H9 (cell line): Measurements from ENCODE around the gene CTPS2. TPM values are rescaled to one million over a fixed set of nuclear protein-coding genes. Genes with fewer than 3 reads are reported as not detected.

Source experiments
- DNase-seq: peaks from one replicate; pipeline ENCODE4 v3.0.0-alpha.2; 2017
- H2AFZ ChIP-seq: one replicate; pipeline ENCODE4 v1.6.1; 2013; ENCODE audit warnings: mild to moderate bottlenecking, low read length, control low read depth, moderate library complexity
- H2AK5ac ChIP-seq: 2 replicates; pipeline ENCODE4 v1.6.1; 2013; ENCODE audit warnings: low read length, control low read depth, mixed read lengths; ENCODE audit not compliant: insufficient read length
- H2BK120ac ChIP-seq: one replicate; pipeline ENCODE4 v1.6.1; 2013; ENCODE audit warnings: low read depth, mild to moderate bottlenecking, low read length, control low read depth, inconsistent platforms; ENCODE audit not compliant: poor library complexity, severe bottlenecking
- H2BK12ac ChIP-seq: 2 replicates; pipeline ENCODE4 v1.6.1; 2013; ENCODE audit warnings: low read length, control low read depth, mixed read lengths, low read depth; ENCODE audit not compliant: insufficient read length
- H2BK15ac ChIP-seq: 2 replicates; pipeline ENCODE4 v1.6.1; 2013; ENCODE audit warnings: low read depth, low read length, control low read depth
- H2BK20ac ChIP-seq: one replicate; pipeline ENCODE4 v1.6.1; 2013; ENCODE audit warnings: low read depth, mild to moderate bottlenecking, low read length, control low read depth, inconsistent platforms; ENCODE audit not compliant: poor library complexity, severe bottlenecking
- H2BK5ac ChIP-seq: 2 replicates; pipeline ENCODE4 v1.6.1; 2013; ENCODE audit warnings: low read length, control low read depth, mixed read lengths; ENCODE audit not compliant: insufficient read length
- H3K14ac ChIP-seq: 2 replicates; pipeline ENCODE4 v1.6.1; 2013; ENCODE audit warnings: low read length, control low read depth; ENCODE audit not compliant: insufficient read depth
- H3K18ac ChIP-seq: 2 replicates; pipeline ENCODE4 v1.6.1; 2013; ENCODE audit warnings: low read depth, mild to moderate bottlenecking, mixed read lengths, low read length, control low read depth; ENCODE audit not compliant: insufficient read length
- H3K23ac ChIP-seq: 2 replicates; pipeline ENCODE4 v1.6.1; 2013; ENCODE audit warnings: low read length, control low read depth, mixed read lengths, low read depth; ENCODE audit not compliant: insufficient read length
- H3K23me2 ChIP-seq: 2 replicates; pipeline ENCODE4 v1.6.1; 2013; ENCODE audit warnings: low read depth, mild to moderate bottlenecking, mixed read lengths, low read length, control low read depth; ENCODE audit not compliant: insufficient read length, poor library complexity, severe bottlenecking
- H3K27ac ChIP-seq: 2 replicates; pipeline ENCODE4 v1.5.1; 2013; ENCODE audit warnings: low read length, control low read depth, mixed read lengths, low read depth; ENCODE audit not compliant: insufficient read length
- H3K27me3 ChIP-seq: 2 replicates; pipeline ENCODE4 v1.6.1; 2013; ENCODE audit warnings: low read length, control low read depth, inconsistent platforms; ENCODE audit not compliant: insufficient read depth
- H3K4ac ChIP-seq: 2 replicates; pipeline ENCODE4 v1.6.1; 2013; ENCODE audit warnings: low read depth, mild to moderate bottlenecking, control low read depth, inconsistent platforms, low read length, moderate library complexity
- H3K4me1 ChIP-seq: 2 replicates; pipeline ENCODE4 v1.6.1; 2013; ENCODE audit warnings: low read length, control low read depth, inconsistent platforms; ENCODE audit not compliant: insufficient read depth
- H3K4me2 ChIP-seq: 2 replicates; pipeline ENCODE4 v1.6.1; 2013; ENCODE audit warnings: low read length, control low read depth, mixed read lengths; ENCODE audit not compliant: insufficient read length, insufficient read depth
- H3K56ac ChIP-seq: 2 replicates; pipeline ENCODE4 v1.6.1; 2013; ENCODE audit warnings: low read depth, mild to moderate bottlenecking, mixed read lengths, low read length, control low read depth; ENCODE audit not compliant: insufficient read length
- H3K79me1 ChIP-seq: 2 replicates; pipeline ENCODE4 v1.6.1; 2013; ENCODE audit warnings: low read depth, mild to moderate bottlenecking, moderate library complexity, low read length, control low read depth, inconsistent platforms; ENCODE audit not compliant: insufficient read depth, poor library complexity, severe bottlenecking
- H3K79me2 ChIP-seq: 2 replicates; pipeline ENCODE4 v1.6.1; 2013; ENCODE audit warnings: low read length, control low read depth, inconsistent platforms; ENCODE audit not compliant: insufficient read depth
- H3K9ac ChIP-seq: 2 replicates; pipeline ENCODE4 v1.6.1; 2013; ENCODE audit warnings: low read length, control low read depth, mixed read lengths; ENCODE audit not compliant: insufficient read length; ENCODE audit errors: extremely low read depth
- H3K9me3 ChIP-seq: one replicate; pipeline ENCODE4 v1.6.1; 2013; ENCODE audit warnings: low read depth, low read length, inconsistent platforms; ENCODE audit not compliant: control insufficient read depth
- H3T11ph ChIP-seq: one replicate; pipeline ENCODE4 v1.6.1; 2013; ENCODE audit warnings: mild to moderate bottlenecking, low read length, control low read depth, inconsistent platforms
- H4K20me1 ChIP-seq: one replicate; pipeline ENCODE4 v1.6.1; 2013; ENCODE audit not compliant: control insufficient read depth, insufficient read length, insufficient read depth
- H4K5ac ChIP-seq: 2 replicates; pipeline ENCODE4 v1.6.1; 2013; ENCODE audit warnings: low read depth, mild to moderate bottlenecking, mixed read lengths, low read length, control low read depth; ENCODE audit not compliant: insufficient read length
- H4K8ac ChIP-seq: replicated peaks from 2 replicates; pipeline ENCODE4 v1.6.1; 2013; ENCODE audit warnings: low read length, control low read depth, mixed read lengths, low read depth; ENCODE audit not compliant: insufficient read length
- H4K91ac ChIP-seq: 2 replicates; pipeline ENCODE4 v1.6.1; 2013; ENCODE audit warnings: low read depth, mild to moderate bottlenecking, moderate library complexity, mixed read lengths, low read length, control low read depth; ENCODE audit not compliant: insufficient read length
- H3K27ac Mint-ChIP-seq, 3 experiments: 2 replicates in 2 of 3; 3 replicates in 1 of 3; pipeline ENCODE4 v1.8.0; 2020 to 2021; ENCODE audit warnings: mixed read lengths in 3 of 3, mild to moderate bottlenecking in 1 of 3, moderate library complexity in 1 of 3
- H3K27me3 Mint-ChIP-seq: 2 replicates; pipeline ENCODE4 v1.8.0; 2021; ENCODE audit warnings: low read depth, mild to moderate bottlenecking, moderate library complexity, mixed read lengths
- H3K36me3 Mint-ChIP-seq, 3 experiments: 2 replicates in 2 of 3; 3 replicates in 1 of 3; pipeline ENCODE4 v1.8.0; 2020 to 2021; ENCODE audit warnings: low read depth in 3 of 3, mixed read lengths in 3 of 3; ENCODE audit not compliant: insufficient read depth in 1 of 3
- H3K4me1 Mint-ChIP-seq, 2 experiments: 2 replicates each; pipeline ENCODE4 v1.8.0; 2020; ENCODE audit warnings: mixed read lengths in 2 of 2
- H3K4me3 Mint-ChIP-seq, 2 experiments: 2 replicates in 1 of 2; 3 replicates in 1 of 2; pipeline ENCODE4 v1.8.0; 2020 to 2021; ENCODE audit warnings: mild to moderate bottlenecking in 2 of 2, mixed read lengths in 2 of 2, moderate library complexity in 1 of 2
- H3K9me3 Mint-ChIP-seq, 2 experiments: 2 replicates in 1 of 2; 3 replicates in 1 of 2; pipeline ENCODE4 v1.8.0; 2020; ENCODE audit warnings: mild to moderate bottlenecking in 2 of 2, mixed read lengths in 2 of 2, moderate library complexity in 1 of 2
- WGBS: extraction: QIAGEN DNeasy Blood & Tissue Kit; methylation state at CpG from one replicate; pipeline ENCODE4 v1.1.7; 2013; ENCODE audit warnings: missing lambda C conversion rate, low lambda C conversion rate, mixed read lengths; ENCODE audit not compliant: insufficient read length; ENCODE audit errors: extremely low coverage; 5-methylcytosine and 5-hydroxymethylcytosine counted together
- total RNA-seq: library from RNA; stranded (reverse); gene quantifications from 2 replicates; pipeline ENCODE4 v1.2.1, GENCODE V29; 2021
- TF ChIP-seq, protein P1 (sequence below): fragments of 200-600 bp; sonication (generic); conservative IDR thresholded peaks from 3 replicates; pipeline ENCODE4 v1.8.0; 2021; ENCODE audit warnings: antibody characterized with exemption, mild to moderate bottlenecking

CTPS2 gene
- total RNA-seq, 1 experiment from 2014 or later: 69.7 TPM

DNA sequence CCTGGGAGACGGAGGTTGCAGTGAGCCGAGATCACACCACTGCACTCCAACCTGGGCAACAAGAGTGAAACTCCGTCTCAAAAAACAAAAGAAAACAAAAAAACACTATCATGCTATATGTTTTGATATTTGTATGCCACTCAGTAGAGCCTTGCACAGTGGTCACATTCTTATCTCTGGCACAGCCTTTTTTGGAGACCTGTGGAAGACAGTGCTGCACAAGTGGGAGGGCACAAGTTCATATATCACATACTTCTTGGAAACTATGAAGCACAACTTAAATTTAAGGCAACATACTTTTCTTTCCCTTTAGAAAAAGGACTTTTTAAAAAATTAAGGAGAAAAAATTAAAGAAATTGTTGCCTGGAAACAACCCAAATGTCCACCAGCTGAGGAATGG, 76.9 kb downstream of the CTPS2 start:
- H2BK120ac ChIP-seq: no peak overlapping the region
- Mint-ChIP-seq H3K36me3 (peaks cover 34 to 82% (median 65%) of the 10 kb centered on the region in 3 experiments), H3K27ac (no peak overlapping the region), H3K4me3 (no peak overlapping the region), H3K27me3 (no peaks in the 10 kb centered on the region), H3K4me1 (peaks cover 3 to 7% of the 10 kb centered on the region in 2 experiments; a peak in 3 of 4 replicates), H3K9me3 (no peaks in the 10 kb centered on the region; a peak in 1 of 5 replicates)
- no peak for DNase-seq
- no peak overlapping the region for H2AFZ ChIP-seq
- H3K23me2 ChIP-seq: no peaks in the 10 kb centered on the region
- H3K27ac ChIP-seq: no peak overlapping the region
- WGBS: no CpG with 5 or more reads among the region's 3 CpGs
- no peak overlapping the region for H4K91ac ChIP-seq
- H3K14ac ChIP-seq: no peak overlapping the region
- no peaks in the 10 kb centered on the region for H3K27me3 ChIP-seq
- no peaks in the 10 kb centered on the region for H4K20me1 ChIP-seq
- H3K23ac ChIP-seq: no peak overlapping the region
- H2AK5ac ChIP-seq: no peak overlapping the region
- no peak overlapping the region for H3T11ph ChIP-seq
- no peaks in the 10 kb centered on the region for H3K79me1 ChIP-seq
- H3K9ac ChIP-seq: no peak overlapping the region
- no peak overlapping the region for H2BK5ac ChIP-seq
- no peak overlapping the region for H4K8ac ChIP-seq
- H3K56ac ChIP-seq: no peak overlapping the region
- no peak overlapping the region for H2BK12ac ChIP-seq
- TF ChIP-seq, protein P1, sequence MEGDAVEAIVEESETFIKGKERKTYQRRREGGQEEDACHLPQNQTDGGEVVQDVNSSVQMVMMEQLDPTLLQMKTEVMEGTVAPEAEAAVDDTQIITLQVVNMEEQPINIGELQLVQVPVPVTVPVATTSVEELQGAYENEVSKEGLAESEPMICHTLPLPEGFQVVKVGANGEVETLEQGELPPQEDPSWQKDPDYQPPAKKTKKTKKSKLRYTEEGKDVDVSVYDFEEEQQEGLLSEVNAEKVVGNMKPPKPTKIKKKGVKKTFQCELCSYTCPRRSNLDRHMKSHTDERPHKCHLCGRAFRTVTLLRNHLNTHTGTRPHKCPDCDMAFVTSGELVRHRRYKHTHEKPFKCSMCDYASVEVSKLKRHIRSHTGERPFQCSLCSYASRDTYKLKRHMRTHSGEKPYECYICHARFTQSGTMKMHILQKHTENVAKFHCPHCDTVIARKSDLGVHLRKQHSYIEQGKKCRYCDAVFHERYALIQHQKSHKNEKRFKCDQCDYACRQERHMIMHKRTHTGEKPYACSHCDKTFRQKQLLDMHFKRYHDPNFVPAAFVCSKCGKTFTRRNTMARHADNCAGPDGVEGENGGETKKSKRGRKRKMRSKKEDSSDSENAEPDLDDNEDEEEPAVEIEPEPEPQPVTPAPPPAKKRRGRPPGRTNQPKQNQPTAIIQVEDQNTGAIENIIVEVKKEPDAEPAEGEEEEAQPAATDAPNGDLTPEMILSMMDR: no peak
- no peak overlapping the region for H2BK20ac ChIP-seq
- H3K4me2 ChIP-seq: no peak overlapping the region
- no peak overlapping the region for H3K4ac ChIP-seq
- no peaks in the 10 kb centered on the region for H3K79me2 ChIP-seq
- no peaks in the 10 kb centered on the region for H3K9me3 ChIP-seq
- no peak overlapping the region for H4K5ac ChIP-seq
- H3K4me1 ChIP-seq: no peaks in the 10 kb centered on the region
- no peak overlapping the region for H2BK15ac ChIP-seq
- H3K18ac ChIP-seq: no peak overlapping the region
